GM19397 (cell line): ENCODE results near the gene ZCCHC24.
"Not testable (repeated sequence)": the region's sequence is repeated elsewhere in the genome, so short reads cannot be mapped to it uniquely, and the experiment has no call there.

Experiments used
- ATAC-seq: cut with Tn5 transposase; IDR thresholded peaks from one replicate; pipeline ENCODE4 v1.9.1; 2021; ENCODE audit warnings: mild to moderate bottlenecking, moderate library complexity; ENCODE audit not compliant: unreplicated experiment

Gene ZCCHC24

DNA sequence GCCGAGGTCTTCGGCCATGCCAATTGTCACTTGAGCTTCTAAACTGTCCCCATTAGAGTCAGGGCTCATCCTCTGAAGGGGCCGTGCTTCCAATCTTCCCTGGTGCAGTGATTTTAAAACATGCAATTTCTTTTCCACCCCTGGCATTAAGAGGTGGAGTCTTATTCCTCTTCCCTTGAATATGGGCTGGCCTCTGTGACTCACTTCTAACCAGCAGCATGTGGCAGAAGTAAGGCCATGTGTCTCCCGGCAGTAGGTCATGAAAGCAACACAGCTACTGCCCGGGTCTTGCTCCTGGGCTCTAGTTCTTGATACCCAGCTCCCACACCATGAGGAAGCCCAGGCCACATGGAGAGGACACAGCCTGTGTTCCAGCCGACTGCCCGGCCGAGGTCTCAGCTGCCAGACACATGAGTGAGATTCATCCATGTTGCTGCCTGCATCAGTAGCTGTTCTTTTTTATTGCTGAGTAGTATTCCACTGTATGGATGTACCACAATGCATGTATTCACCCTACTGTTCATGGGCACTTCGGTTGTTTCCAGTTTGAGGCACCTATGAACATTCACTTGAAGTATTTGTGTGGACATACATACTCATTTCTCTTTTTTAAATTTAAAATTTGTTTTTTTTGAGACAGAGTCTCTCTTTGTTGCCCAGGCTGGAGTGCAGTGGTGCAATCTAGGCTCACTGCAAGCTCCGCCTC lies 112.7 kb downstream of the ZCCHC24 start:
- ATAC-seq = not testable (repeated sequence)
